Body of pancreas (tissue), 4 donors: ENCODE results near the gene ACOT7. TPM values are rescaled to one million over a fixed set of nuclear protein-coding genes. Genes with fewer than 3 reads are reported as not detected.

ENCODE experiments used
- ATAC-seq: fragments of 150-250 bp; one replicate; pipeline ENCODE4 v1.9.1; 2016
- DNase-seq, 4 donors: peaks; one replicate each; pipeline ENCODE4 v3.0.0-alpha.2; 2019
- H3K27ac ChIP-seq, 4 donors: fragments of 200-600 bp; sonication (generic); 1 replicate in 3 of 4; 2 replicates in 1 of 4; pipeline versions ENCODE4 v1.5.1 to v1.6.1; 2016 to 2019; ENCODE audit warnings: mild to moderate bottlenecking in 1 of 4, mixed read lengths in 1 of 4, moderate library complexity in 1 of 4
- H3K27me3 ChIP-seq, 2 donors: fragments of 200-600 bp; sonication (generic); one replicate each; pipeline ENCODE4 v1.6.0; 2016; ENCODE audit warnings: mild to moderate bottlenecking in 1 of 2
- H3K36me3 ChIP-seq, 2 donors: fragments of 200-600 bp; sonication (generic); replicated peaks in 1 of 2; 2 replicates each; pipeline ENCODE4 v1.5.1; 2016; ENCODE audit warnings: low read depth in 2 of 2; ENCODE audit not compliant: insufficient read depth in 1 of 2
- H3K4me1 ChIP-seq: fragments of 200-600 bp; sonication (generic); one replicate; pipeline ENCODE4 v1.6.0; 2016
- H3K4me3 ChIP-seq, 2 donors: fragments of 200-600 bp; sonication (generic); 1 replicate in 1 of 2; 2 replicates in 1 of 2; pipeline ENCODE4 v1.5.1; 2016 to 2019
- H3K9me3 ChIP-seq, 3 donors: fragments of 200-600 bp; sonication (generic); 1 replicate in 2 of 3; 2 replicates in 1 of 3; pipeline ENCODE4 v1.5.1; 2016
- CTCF ChIP-seq, 7 experiments: fragments of 450-650 bp in 4 of 7; fragments of 200-600 bp in 3 of 7; sonication (generic) in 3 of 7; IDR thresholded peaks; one replicate each; pipeline ENCODE4 v1.5.1; 2016 to 2019; ENCODE audit warnings: antibody characterized with exemption in 7 of 7
- POLR2A ChIP-seq, 3 donors: fragments of 450-650 bp; IDR thresholded peaks; one replicate each; pipeline ENCODE4 v1.6.1; 2016; ENCODE audit warnings: antibody characterized with exemption in 3 of 3, mild to moderate bottlenecking in 2 of 3
- WGBS, 2 donors: methylation state at CpG; one replicate each; pipeline ENCODE4 v1.1.5; 2017; 5-methylcytosine and 5-hydroxymethylcytosine counted together
- intact Hi-C: fragments of 100-400 bp; cut with DNase I; formaldehyde crosslinking; loops from one replicate; pipeline ENCODE4 v1.15.1; 2023
- total RNA-seq, 2 donors: library from RNA; depleted of rRNA; stranded (reverse); fragments of >200 nt; gene quantifications; one replicate each; pipeline ENCODE4 v1.1.0, GENCODE V29; 2016

Gene ACOT7
- total RNA-seq, 2 donors from 2014 or later: 6.0 to 33.0 TPM

GRCh38 chr1:6249739-6250689, 143.6 kb downstream of the ACOT7 start:
- H3K4me1 ChIP-seq: peaks cover 26% of the 10 kb centered on the region
- intact Hi-C loops: loop anchor here (5.0 to 10.0 kb wide), 2 partner anchors 152 to 195 kb away; no protein-coding TSS in a partner anchor
- H3K27ac ChIP-seq: no peak overlapping the region
- 10% methylated on average over 71 of the region's 71 CpGs; no CpG with 5 or more reads in 1 of the 2 donors for WGBS, 2 donors
- no peaks in the 10 kb centered on the region for H3K36me3 ChIP-seq
- DNase-seq: no peak
- peaks cover 0 to 14% of the 10 kb centered on the region in 2 donors for H3K27me3 ChIP-seq
- no peak for ATAC-seq
- no peaks in the 10 kb centered on the region for H3K9me3 ChIP-seq
- no peak for TF ChIP-seq CTCF (IDR thresholded peaks at IDR 0.05)
- no peak for TF ChIP-seq POLR2A (IDR thresholded peaks at IDR 0.05)
- H3K4me3 ChIP-seq: no peak overlapping the region

- no peaks in the 10 kb centered on the region for H3K9me3 ChIP-seq
- H3K4me3 ChIP-seq: no peak overlapping the region
- peaks cover 0 to 18% of the 10 kb centered on the region in 2 donors for H3K27me3 ChIP-seq
Observed at GRCh38 chr1:6248932-6249738, 144.4 kb downstream of the ACOT7 start.

GRCh38 chr1:6248161-6248776, 145.3 kb downstream of the ACOT7 start:
- no peak overlapping the region for H3K27ac ChIP-seq
- ATAC-seq: no peak
- H3K36me3 ChIP-seq: no peaks in the 10 kb centered on the region
- H3K9me3 ChIP-seq: no peaks in the 10 kb centered on the region
- peaks cover 0 to 27% of the 10 kb centered on the region in 2 donors for H3K27me3 ChIP-seq
- TF ChIP-seq POLR2A (IDR thresholded peaks at IDR 0.05): no peak
- no peak for TF ChIP-seq CTCF (IDR thresholded peaks at IDR 0.05)
- H3K4me3 ChIP-seq: no peak overlapping the region
- intact Hi-C loops: loop anchor here (5.0 to 10.0 kb wide), 2 partner anchors 154 to 193 kb away; no protein-coding TSS in a partner anchor
- no peak for DNase-seq
- WGBS, 2 donors: 60 to 70% methylated on average over 11 to 14 of the region's 14 CpGs
- peaks cover 26% of the 10 kb centered on the region for H3K4me1 ChIP-seq

More at GRCh38 chr1:6248932-6249738, 144.4 kb downstream of the ACOT7 start:
- WGBS, 2 donors: 7 to 25% methylated on average over 12 to 82 of the region's 96 CpGs
- no peaks in the 10 kb centered on the region for H3K36me3 ChIP-seq
- intact Hi-C loops: loop anchor here (5.0 to 10.0 kb wide), 2 partner anchors 153 to 194 kb away; no protein-coding TSS in a partner anchor
- H3K4me1 ChIP-seq: peaks cover 26% of the 10 kb centered on the region
- ATAC-seq (no peak), DNase-seq (no peak)
- no peak overlapping the region for H3K27ac ChIP-seq
- TF ChIP-seq CTCF (IDR thresholded peaks at IDR 0.05) (no peak), POLR2A (IDR thresholded peaks at IDR 0.05) (no peak)

- H3K9me3 ChIP-seq: no peaks in the 10 kb centered on the region
- H3K4me1 ChIP-seq: peaks cover 26% of the 10 kb centered on the region
- TF ChIP-seq CTCF (IDR thresholded peaks at IDR 0.05) (no peak), POLR2A (IDR thresholded peaks at IDR 0.05) (no peak)
- peaks cover 0 to 32% of the 10 kb centered on the region in 2 donors for H3K27me3 ChIP-seq
- 56 to 65% methylated on average over 5 of the region's 5 CpGs for WGBS, 2 donors
- H3K4me3 ChIP-seq: no peak overlapping the region
- DNase-seq (no peak), ATAC-seq (no peak)
- intact Hi-C loops: loop anchor here (5.0 to 10.0 kb wide), 2 partner anchors 155 to 193 kb away; no protein-coding TSS in a partner anchor
- H3K36me3 ChIP-seq: no peaks in the 10 kb centered on the region
- no peak overlapping the region for H3K27ac ChIP-seq
Observed at GRCh38 chr1:6247651-6248050, 145.9 kb downstream of the ACOT7 start.
